ENCODE measurements around the gene MRPL20. TPM values are rescaled to one million over a fixed set of nuclear protein-coding genes. Genes with fewer than 3 reads are reported as not detected.

Gene MRPL20
- total RNA-seq, 2 donors from 2014 or later: 143 to 174 TPM

GRCh38 chr1:1361233-1361981, 45.7 kb downstream of the MRPL20 start:
- Histone ChIP-seq H3K9me3 (no peaks in the 10 kb centered on the region), H3K27ac (peak overlapping the region; percentile 9 to 11), H3K27me3 (replicated peaks; ENCODE audit: insufficient read depth) (no peaks in the 10 kb centered on the region), H3K4me3 (no peak overlapping the region), H3K4me1 (replicated peaks) (no peaks in the 10 kb centered on the region), H3K36me3 (no peaks in the 10 kb centered on the region)
- TF ChIP-seq CTCF (IDR thresholded peaks at IDR 0.05): no peak
- no peak for TF ChIP-seq POLR2AphosphoS5 (IDR thresholded peaks at IDR 0.05)
- no peak for TF ChIP-seq POLR2A (IDR thresholded peaks at IDR 0.05)
- DNase-seq (ENCODE audit: low spot score): no peak
- intact Hi-C loops (cut with DNase I): no loop called here
- 83% methylated on average over 33 of the region's 35 CpGs for WGBS

- no peak for TF ChIP-seq POLR2A (IDR thresholded peaks at IDR 0.05)
- no peak for TF ChIP-seq CTCF (IDR thresholded peaks at IDR 0.05)
- no peak for TF ChIP-seq POLR2AphosphoS5 (IDR thresholded peaks at IDR 0.05)
- intact Hi-C loops (cut with DNase I): no loop called here
- no peak for DNase-seq (ENCODE audit: low spot score)
These were observed 46.5 kb downstream of the MRPL20 start for GRCh38 chr1:1360506-1361169.

GRCh38 chr1:1359664-1360468, 47.2 kb downstream of the MRPL20 start:
- H3K4me1 ChIP-seq (replicated peaks): no peaks in the 10 kb centered on the region
- H3K27ac ChIP-seq: peak overlapping the region; percentile 72 to 83
- intact Hi-C loops (cut with DNase I): no loop called here
- no peaks in the 10 kb centered on the region for H3K9me3 ChIP-seq
- TF ChIP-seq POLR2AphosphoS5 (IDR thresholded peaks at IDR 0.05) (no peak), CTCF (IDR thresholded peaks at IDR 0.05) (no peak), POLR2A (IDR thresholded peaks at IDR 0.05) (no peak)
- no peaks in the 10 kb centered on the region for H3K36me3 ChIP-seq
- no peaks in the 10 kb centered on the region for H3K27me3 ChIP-seq (replicated peaks; ENCODE audit: insufficient read depth)
- DNase-seq (ENCODE audit: low spot score): no peak
- 45% methylated on average over 28 of the region's 28 CpGs for WGBS
- no peak overlapping the region for H3K4me3 ChIP-seq

More at GRCh38 chr1:1360506-1361169, 46.5 kb downstream of the MRPL20 start:
- H3K27ac ChIP-seq: peak overlapping the region; percentile 65 to 72
- H3K36me3 ChIP-seq: no peaks in the 10 kb centered on the region
- H3K9me3 ChIP-seq: no peaks in the 10 kb centered on the region
- H3K4me1 ChIP-seq (replicated peaks): no peaks in the 10 kb centered on the region
- no peak overlapping the region for H3K4me3 ChIP-seq
- H3K27me3 ChIP-seq (replicated peaks; ENCODE audit: insufficient read depth): no peaks in the 10 kb centered on the region
- 74% methylated on average over 18 of the region's 20 CpGs for WGBS

- no peaks in the 10 kb centered on the region for H3K27me3 ChIP-seq (replicated peaks; ENCODE audit: insufficient read depth)
- no peak for DNase-seq (ENCODE audit: low spot score)
- no peaks in the 10 kb centered on the region for H3K9me3 ChIP-seq
- H3K4me1 ChIP-seq (replicated peaks): no peaks in the 10 kb centered on the region
- 62% methylated on average over 6 of the region's 6 CpGs for WGBS
- H3K4me3 ChIP-seq: no peak overlapping the region
- H3K36me3 ChIP-seq: no peaks in the 10 kb centered on the region
- peak overlapping the region; percentile 72 to 83 for H3K27ac ChIP-seq
- TF ChIP-seq CTCF (IDR thresholded peaks at IDR 0.05) (no peak), POLR2AphosphoS5 (IDR thresholded peaks at IDR 0.05) (no peak), POLR2A (IDR thresholded peaks at IDR 0.05) (no peak)
- intact Hi-C loops (cut with DNase I): no loop called here
These were observed 47.8 kb downstream of the MRPL20 start for GRCh38 chr1:1359308-1359663.
